Neural cell (in vitro differentiated cells): ENCODE data around the gene CCDC158. TPM values are rescaled to one million over a fixed set of nuclear protein-coding genes. Genes with fewer than 3 reads are reported as not detected.

ENCODE experiments used
- H2AFZ ChIP-seq: fragments of 200-600, 300-800 bp; sonication (generic), shearing (Covaris generic); 2 replicates; pipeline ENCODE4 v1.6.0; 2014; ENCODE audit warnings: low read depth, mild to moderate bottlenecking, antibody characterized with exemption, low read length, moderate library complexity
- H3F3A ChIP-seq: fragments of 200-600 bp; shearing (Covaris generic); 2 replicates; pipeline ENCODE4 v1.6.1; 2016; ENCODE audit warnings: mild to moderate bottlenecking, moderate library complexity, mixed read lengths, antibody characterized with exemption, low read length; ENCODE audit not compliant: insufficient read depth, poor library complexity, severe bottlenecking
- H3K27ac ChIP-seq: fragments of 200-600, 300-800 bp; sonication (generic), shearing (Covaris generic); 2 replicates; pipeline ENCODE4 v1.5.1; 2014; ENCODE audit warnings: mild to moderate bottlenecking, low read length, moderate library complexity
- H3K27me3 ChIP-seq: fragments of 300-800, 200-600 bp; sonication (generic), shearing (Covaris generic); 2 replicates; pipeline ENCODE4 v1.6.0; 2014; ENCODE audit warnings: mild to moderate bottlenecking, low read depth, low read length, moderate library complexity; ENCODE audit not compliant: insufficient read depth
- H3K36me3 ChIP-seq: fragments of 300-800, 200-600 bp; sonication (generic), shearing (Covaris generic); 2 replicates; pipeline ENCODE4 v1.5.1; 2014; ENCODE audit warnings: mild to moderate bottlenecking, antibody characterized with exemption, low read length, moderate library complexity; ENCODE audit not compliant: insufficient read depth
- H3K4me2 ChIP-seq: fragments of 300-800, 200-600 bp; sonication (generic), shearing (Covaris generic); 2 replicates; pipeline ENCODE4 v1.6.0; 2014; ENCODE audit warnings: mild to moderate bottlenecking, low read length
- H3K4me3 ChIP-seq: fragments of 300-800, 200-600 bp; sonication (generic), shearing (Covaris generic); 2 replicates; pipeline ENCODE4 v1.5.1; 2014; ENCODE audit warnings: mild to moderate bottlenecking, low read length, moderate library complexity
- H3K79me2 ChIP-seq: fragments of 200-600 bp; shearing (Covaris generic); replicated peaks from 2 replicates; pipeline ENCODE4 v1.6.0; 2014; ENCODE audit warnings: mild to moderate bottlenecking, low read length, moderate library complexity; ENCODE audit not compliant: insufficient read depth
- H3K9ac ChIP-seq: fragments of 300-800, 200-600 bp; sonication (generic), shearing (Covaris generic); 2 replicates; pipeline ENCODE4 v1.6.1; 2016; ENCODE audit warnings: mild to moderate bottlenecking, low read length, mixed read lengths
- H3K9me2 ChIP-seq: fragments of 200-600 bp; shearing (Covaris generic); 2 replicates; pipeline ENCODE4 v1.6.1; 2016; ENCODE audit warnings: mild to moderate bottlenecking, low read length, mixed read lengths; ENCODE audit not compliant: insufficient read depth
- H3K9me3 ChIP-seq: fragments of 200-600, 300-800 bp; sonication (generic), shearing (Covaris generic); 2 replicates; pipeline ENCODE4 v1.6.1; 2016; ENCODE audit warnings: mild to moderate bottlenecking, mixed run types, low read length, moderate library complexity, mixed read lengths
- H4K20me1 ChIP-seq: fragments of 200-600 bp; shearing (Covaris generic); 2 replicates; pipeline ENCODE4 v1.6.1; 2016; ENCODE audit warnings: mild to moderate bottlenecking, mixed run types; ENCODE audit not compliant: insufficient read depth
- CTCF ChIP-seq: fragments of 450-650 bp; IDR thresholded peaks from 2 replicates; pipeline ENCODE4 v1.5.1; 2014; ENCODE audit warnings: antibody characterized with exemption, mild to moderate bottlenecking, moderate library complexity; ENCODE audit not compliant: poor library complexity, severe bottlenecking
- EP300 ChIP-seq: fragments of 450-650 bp; conservative IDR thresholded peaks from 2 replicates; pipeline ENCODE4 v1.6.1; 2014; ENCODE audit warnings: antibody characterized with exemption, mild to moderate bottlenecking, moderate library complexity; ENCODE audit not compliant: poor library complexity, severe bottlenecking
- EZH2 ChIP-seq: fragments of 200-600, 300-800 bp; shearing (Covaris generic), sonication (generic); IDR thresholded peaks from 2 replicates; pipeline ENCODE4 v1.6.1; 2014; ENCODE audit warnings: antibody characterized with exemption, low read length, borderline replicate concordance, mild to moderate bottlenecking; ENCODE audit not compliant: insufficient read depth, poor library complexity, severe bottlenecking
- MXI1 ChIP-seq: fragments of 450-650 bp; conservative IDR thresholded peaks from 2 replicates; pipeline ENCODE4 v1.6.1; 2014; ENCODE audit warnings: antibody characterized with exemption, mild to moderate bottlenecking; ENCODE audit not compliant: poor library complexity, severe bottlenecking
- POLR2AphosphoS5 ChIP-seq: IDR thresholded peaks from 2 replicates; pipeline ENCODE4 v1.6.1; 2012
- RAD21 ChIP-seq: fragments of 450-650 bp; conservative IDR thresholded peaks from 2 replicates; pipeline ENCODE4 v1.6.1; 2014; ENCODE audit warnings: antibody characterized with exemption, mild to moderate bottlenecking, moderate library complexity
- REST ChIP-seq: IDR thresholded peaks from 2 replicates; pipeline ENCODE4 v1.6.1; 2012; ENCODE audit warnings: borderline replicate concordance
- SMC3 ChIP-seq: fragments of 450-650 bp; conservative IDR thresholded peaks from 2 replicates; pipeline ENCODE4 v1.6.1; 2014; ENCODE audit warnings: antibody characterized with exemption, mild to moderate bottlenecking, moderate library complexity; ENCODE audit not compliant: poor library complexity
- TAF1 ChIP-seq: IDR thresholded peaks from 2 replicates; pipeline ENCODE4 v1.6.1; 2012; ENCODE audit warnings: low read depth
- polyA plus RNA-seq: library from polyadenylated mRNA; depleted of rRNA; stranded (reverse); fragments of >200 nt; gene quantifications from 2 replicates; pipeline ENCODE4 v1.2.3, GENCODE V29; 2014

Gene CCDC158
- polyA plus RNA-seq, 1 donor from 2014 or later = not detected

DNA sequence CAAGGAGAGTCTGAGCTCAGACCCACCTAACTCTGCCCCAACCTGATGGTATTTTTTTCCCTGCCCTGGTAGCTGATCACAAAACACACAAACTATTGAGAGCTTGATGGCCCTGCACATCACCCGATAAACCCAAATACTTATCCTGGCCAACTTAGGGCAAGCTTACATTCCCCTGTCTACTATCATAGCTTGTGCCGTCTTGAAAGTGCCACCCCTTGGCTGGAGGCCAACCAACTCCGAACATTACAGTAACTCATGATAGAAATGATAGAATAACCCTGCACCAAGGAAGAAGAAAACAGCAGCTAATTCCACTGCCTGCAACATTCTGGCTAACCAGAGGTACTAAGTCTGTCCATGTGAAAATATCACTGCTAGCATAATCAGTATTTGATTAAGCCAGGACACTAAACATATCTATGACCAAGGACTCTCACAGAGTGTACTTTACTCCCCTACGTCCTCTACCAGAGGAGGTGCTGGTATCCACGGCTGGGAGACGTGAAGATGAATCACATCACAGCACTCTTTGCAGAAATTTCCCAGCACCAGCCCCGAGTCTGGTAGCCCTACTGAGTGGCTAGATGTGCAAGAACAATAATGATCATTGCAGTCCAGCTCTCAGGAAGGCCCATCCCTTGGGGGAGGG lies 105.5 kb downstream of the CCDC158 start:
- Histone ChIP-seq H3K9me2 (no peaks in the 10 kb centered on the region), H3K27ac (no peak overlapping the region), H3K4me2 (no peak overlapping the region), H4K20me1 (no peaks in the 10 kb centered on the region), H3F3A (no peaks in the 10 kb centered on the region), H3K9me3 (peaks cover 12% of the 10 kb centered on the region), H3K36me3 (no peaks in the 10 kb centered on the region), H3K27me3 (no peaks in the 10 kb centered on the region), H2AFZ (no peak overlapping the region), H3K9ac (no peak overlapping the region), H3K79me2 (no peaks in the 10 kb centered on the region), H3K4me3 (no peak overlapping the region)
- TF ChIP-seq REST (no peak), EP300 (no peak), CTCF (no peak), MXI1 (no peak), EZH2 (no peak), SMC3 (no peak), RAD21 (no peak), TAF1 (no peak), POLR2AphosphoS5 (no peak)

GRCh38 chr4:76313547-76313946 lies 107.4 kb downstream of the CCDC158 start:
- H3K9me2 ChIP-seq = no peaks in the 10 kb centered on the region
- no peak overlapping the region for H3K27ac ChIP-seq
- H3K79me2 ChIP-seq = no peaks in the 10 kb centered on the region
- H2AFZ ChIP-seq = no peak overlapping the region
- H3K9ac ChIP-seq = no peak overlapping the region
- no peaks in the 10 kb centered on the region for H3K36me3 ChIP-seq
- no peaks in the 10 kb centered on the region for H3F3A ChIP-seq
- H3K4me3 ChIP-seq = no peak overlapping the region
- H3K9me3 ChIP-seq = peaks cover 5% of the 10 kb centered on the region
- TF ChIP-seq TAF1 = no peak
- no peak for TF ChIP-seq EP300
- TF ChIP-seq MXI1 = no peak
- TF ChIP-seq POLR2AphosphoS5 = no peak
- TF ChIP-seq RAD21 = no peak
- TF ChIP-seq CTCF = no peak
- TF ChIP-seq SMC3 = no peak
- TF ChIP-seq REST = no peak
- TF ChIP-seq EZH2 = no peak
- H3K4me2 ChIP-seq = no peak overlapping the region
- H4K20me1 ChIP-seq = no peaks in the 10 kb centered on the region
- no peaks in the 10 kb centered on the region for H3K27me3 ChIP-seq
